ENCODE measurements around the gene TRABD2B. TPM values are rescaled to one million over a fixed set of nuclear protein-coding genes. Genes with fewer than 3 reads are reported as not detected.

The TRABD2B gene
- total RNA-seq, 1 donor from 2014 or later: 0.64 TPM

DNA sequence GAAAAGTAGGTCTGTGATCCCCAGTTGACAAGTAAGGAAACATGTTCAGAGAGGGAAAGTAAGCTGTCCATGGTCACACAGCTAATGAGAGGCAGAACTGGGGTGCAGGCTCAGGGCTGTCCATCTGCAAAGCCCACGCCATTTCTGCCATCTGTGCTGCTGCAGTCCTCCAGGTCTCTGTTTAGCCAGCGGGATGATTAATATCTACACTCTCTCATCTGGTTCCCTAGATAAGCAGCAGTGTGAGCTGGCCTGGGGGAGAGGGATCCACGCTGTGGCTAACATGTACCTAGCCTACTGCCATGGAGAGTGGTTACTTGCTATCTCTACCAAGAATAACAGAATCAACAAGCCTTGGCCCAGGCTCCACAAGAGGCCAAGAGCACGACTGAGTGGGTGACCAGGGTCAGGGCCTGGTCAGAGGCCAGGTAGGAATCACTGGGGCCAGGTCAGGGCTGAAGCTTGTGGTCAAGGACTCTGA, 75.2 kb downstream of the TRABD2B start:
- Mint-ChIP-seq H3K4me1 (ENCODE audit: low read depth, unreplicated experiment) (peaks cover 4% of the 10 kb centered on the region), H3K27me3 (ENCODE audit: unreplicated experiment) (peaks cover 1% of the 10 kb centered on the region), H3K36me3 (ENCODE audit: unreplicated experiment) (peaks cover 5% of the 10 kb centered on the region), H3K4me3 (ENCODE audit: unreplicated experiment) (no peak overlapping the region), H3K27ac (ENCODE audit: unreplicated experiment) (no peak overlapping the region), H3K9me3 (ENCODE audit: unreplicated experiment) (peaks cover 2% of the 10 kb centered on the region)
- TF ChIP-seq, protein P1, sequence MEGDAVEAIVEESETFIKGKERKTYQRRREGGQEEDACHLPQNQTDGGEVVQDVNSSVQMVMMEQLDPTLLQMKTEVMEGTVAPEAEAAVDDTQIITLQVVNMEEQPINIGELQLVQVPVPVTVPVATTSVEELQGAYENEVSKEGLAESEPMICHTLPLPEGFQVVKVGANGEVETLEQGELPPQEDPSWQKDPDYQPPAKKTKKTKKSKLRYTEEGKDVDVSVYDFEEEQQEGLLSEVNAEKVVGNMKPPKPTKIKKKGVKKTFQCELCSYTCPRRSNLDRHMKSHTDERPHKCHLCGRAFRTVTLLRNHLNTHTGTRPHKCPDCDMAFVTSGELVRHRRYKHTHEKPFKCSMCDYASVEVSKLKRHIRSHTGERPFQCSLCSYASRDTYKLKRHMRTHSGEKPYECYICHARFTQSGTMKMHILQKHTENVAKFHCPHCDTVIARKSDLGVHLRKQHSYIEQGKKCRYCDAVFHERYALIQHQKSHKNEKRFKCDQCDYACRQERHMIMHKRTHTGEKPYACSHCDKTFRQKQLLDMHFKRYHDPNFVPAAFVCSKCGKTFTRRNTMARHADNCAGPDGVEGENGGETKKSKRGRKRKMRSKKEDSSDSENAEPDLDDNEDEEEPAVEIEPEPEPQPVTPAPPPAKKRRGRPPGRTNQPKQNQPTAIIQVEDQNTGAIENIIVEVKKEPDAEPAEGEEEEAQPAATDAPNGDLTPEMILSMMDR (IDR thresholded peaks at IDR 0.05; ENCODE audit: partially characterized antibody, unreplicated experiment): no peak
- DNase-seq: no peak

DNA sequence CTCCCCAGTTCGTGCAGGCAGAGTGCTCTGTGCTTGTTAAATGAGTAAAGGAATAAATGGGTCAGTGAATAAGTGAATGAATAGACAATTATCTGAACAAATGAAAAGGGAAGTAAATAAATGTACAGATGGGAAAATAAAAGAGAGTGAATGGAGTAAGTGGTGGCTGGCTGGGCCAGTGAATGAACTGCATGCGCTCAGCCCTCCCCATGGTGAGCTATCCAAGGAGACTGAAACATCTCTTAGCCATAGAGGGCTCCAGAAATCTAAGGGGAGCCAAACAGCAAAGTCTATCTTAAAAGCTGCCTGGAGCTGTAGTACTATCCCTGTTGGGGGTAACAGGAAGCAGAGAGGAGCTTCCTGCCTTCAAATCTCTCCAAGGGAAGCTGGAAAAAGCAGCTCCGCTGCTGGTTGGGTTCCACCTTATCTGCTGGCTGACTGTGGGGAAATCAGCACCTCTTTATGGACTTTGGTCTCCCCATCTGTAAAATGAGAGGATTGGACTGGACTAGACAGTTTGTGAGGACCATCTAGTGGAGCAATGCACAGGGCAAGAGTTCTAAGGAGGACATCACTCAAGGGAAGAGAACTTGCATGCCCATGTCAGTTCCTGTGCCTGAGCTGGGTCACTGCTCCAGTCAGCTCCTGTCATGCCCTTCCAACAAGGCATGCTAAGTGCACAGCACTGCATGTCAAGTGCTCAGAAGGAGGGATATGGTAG, 77.9 kb downstream of the TRABD2B start:
- Mint-ChIP-seq H3K9me3 (ENCODE audit: unreplicated experiment) (peaks cover 4% of the 10 kb centered on the region), H3K27me3 (ENCODE audit: unreplicated experiment) (peaks cover 3% of the 10 kb centered on the region)

DNA sequence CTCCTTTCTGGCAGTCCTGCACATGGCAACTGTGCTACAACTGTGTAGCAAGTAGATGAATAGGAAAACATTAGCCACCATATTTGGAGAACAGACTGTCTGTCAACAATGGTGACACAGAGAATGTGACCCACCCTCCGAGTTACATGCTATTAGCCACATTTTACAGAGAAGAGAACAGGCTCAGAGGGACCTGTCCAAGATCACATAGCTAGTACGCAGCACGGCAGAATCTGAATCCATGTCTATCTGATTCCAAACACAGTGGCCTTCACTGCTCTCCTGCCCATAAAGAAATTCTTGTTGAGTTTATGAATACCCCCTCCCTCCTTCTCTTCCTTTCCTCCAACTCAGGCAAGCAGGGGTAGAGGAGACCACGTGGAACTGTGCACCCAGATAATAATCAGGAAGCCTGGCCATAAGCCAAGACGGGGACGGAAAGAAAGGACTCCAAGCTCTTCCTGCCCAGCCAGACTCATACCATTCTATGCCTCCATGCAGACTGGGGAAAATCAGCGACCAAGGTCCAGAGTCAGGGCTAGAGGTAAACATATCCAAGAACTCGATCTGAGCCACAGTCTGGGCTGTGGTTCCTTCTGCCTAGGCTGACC, 78.8 kb downstream of the TRABD2B start:
- Mint-ChIP-seq H3K36me3 (ENCODE audit: unreplicated experiment) (peaks cover 4% of the 10 kb centered on the region), H3K27ac (ENCODE audit: unreplicated experiment) (no peak overlapping the region), H3K27me3 (ENCODE audit: unreplicated experiment) (peaks cover 6% of the 10 kb centered on the region), H3K4me3 (ENCODE audit: unreplicated experiment) (no peak overlapping the region), H3K9me3 (ENCODE audit: unreplicated experiment) (peaks cover 2% of the 10 kb centered on the region), H3K4me1 (ENCODE audit: low read depth, unreplicated experiment) (peaks cover 4% of the 10 kb centered on the region)
- TF ChIP-seq, protein P1 (IDR thresholded peaks at IDR 0.05; ENCODE audit: partially characterized antibody, unreplicated experiment): no peak
- DNase-seq: no peak

More for the DNA sequence above, 77.9 kb downstream of the TRABD2B start:
- H3K4me3 Mint-ChIP-seq (ENCODE audit: unreplicated experiment): no peak overlapping the region
- no peak overlapping the region for H3K27ac Mint-ChIP-seq (ENCODE audit: unreplicated experiment)
- H3K36me3 Mint-ChIP-seq (ENCODE audit: unreplicated experiment): peaks cover 5% of the 10 kb centered on the region
- TF ChIP-seq, protein P1 (IDR thresholded peaks at IDR 0.05; ENCODE audit: partially characterized antibody, unreplicated experiment): no peak
- peaks cover 7% of the 10 kb centered on the region for H3K4me1 Mint-ChIP-seq (ENCODE audit: low read depth, unreplicated experiment)
- no peak for DNase-seq

DNA sequence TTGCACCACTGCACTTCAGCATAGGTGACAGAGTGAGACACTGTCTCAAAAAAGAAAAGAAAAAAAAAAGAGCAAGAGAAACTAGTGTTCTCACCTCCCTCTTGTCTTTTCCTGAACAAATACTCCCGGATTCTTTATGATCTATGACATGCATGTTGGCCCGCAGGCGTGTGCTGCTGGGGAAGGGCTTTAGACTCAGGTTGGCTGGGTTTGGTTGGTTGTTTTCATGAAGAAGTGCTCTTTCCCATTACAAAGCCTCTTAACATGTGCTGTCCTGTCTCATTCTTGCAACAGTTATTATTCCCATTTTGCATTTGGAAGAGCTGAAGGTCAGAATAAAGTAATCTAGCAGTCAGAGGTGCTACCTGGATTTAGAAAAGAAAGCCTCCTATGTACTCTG, 79.5 kb downstream of the TRABD2B start:
- peaks cover 6% of the 10 kb centered on the region for H3K27me3 Mint-ChIP-seq (ENCODE audit: unreplicated experiment)
- no peak overlapping the region for H3K27ac Mint-ChIP-seq (ENCODE audit: unreplicated experiment)
- no peak for DNase-seq
- peaks cover 4% of the 10 kb centered on the region for H3K4me1 Mint-ChIP-seq (ENCODE audit: low read depth, unreplicated experiment)
- no peaks in the 10 kb centered on the region for H3K36me3 Mint-ChIP-seq (ENCODE audit: unreplicated experiment)
- H3K9me3 Mint-ChIP-seq (ENCODE audit: unreplicated experiment): peaks cover 5% of the 10 kb centered on the region
- TF ChIP-seq, protein P1 (IDR thresholded peaks at IDR 0.05; ENCODE audit: partially characterized antibody, unreplicated experiment): no peak
- H3K4me3 Mint-ChIP-seq (ENCODE audit: unreplicated experiment): no peak overlapping the region
